ENCODE data around the gene HSP90AA1. TPM values are rescaled to one million over a fixed set of nuclear protein-coding genes. Genes with fewer than 3 reads are reported as not detected.

HSP90AA1 gene
- total RNA-seq, 1 experiment from 2014 or later: 1,931 TPM

DNA sequence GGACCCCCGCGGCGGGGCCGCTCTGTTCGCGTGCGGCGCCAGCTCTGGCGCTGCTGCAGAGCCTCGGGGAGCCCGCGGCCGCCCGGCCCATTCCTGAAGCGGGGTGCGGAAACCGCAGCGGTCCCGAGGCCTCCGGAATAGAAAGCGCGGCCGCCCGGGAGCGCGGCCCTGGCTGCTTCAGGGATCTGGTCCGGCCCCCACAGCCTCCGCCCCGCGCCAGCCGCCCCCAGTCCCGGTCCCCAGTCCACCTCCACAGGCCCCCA lies 204 bp downstream of the HSP90AA1 start:
- POLR2A ChIA-PET (ENCODE audit: unreplicated experiment): interaction anchor here (0.8 kb wide), 1 partner anchor 326 kb away, joined by 7 read pairs; no protein-coding TSS in a partner anchor
- Histone ChIP-seq H2AFZ (no peak overlapping the region), H3K4me3 (peak overlapping the region; percentile 89), H3K9me2 (ENCODE audit: insufficient read depth) (no peaks in the 10 kb centered on the region), H3K79me2 (ENCODE audit: low read depth) (peaks cover 62% of the 10 kb centered on the region), H3K27me3 (ENCODE audit: insufficient read depth, low read depth) (no peaks in the 10 kb centered on the region), H4K20me1 (ENCODE audit: insufficient read depth) (peaks cover 46% of the 10 kb centered on the region), H3K4me1 (replicated peaks; ENCODE audit: insufficient read depth) (peaks cover 46% of the 10 kb centered on the region), H3K36me3 (ENCODE audit: low read depth) (peaks cover 47% of the 10 kb centered on the region), H3K27ac (peak overlapping the region; percentile 70), H3F3A (ENCODE audit: insufficient read depth, low read depth) (peaks cover 53% of the 10 kb centered on the region), H3K4me2 (peak overlapping the region; percentile 88), H3K9me3 (ENCODE audit: insufficient read depth, low read depth) (no peaks in the 10 kb centered on the region)
- TF ChIP-seq EZH2 (IDR thresholded peaks at IDR 0.05; ENCODE audit: low read depth): no peak
- TF ChIP-seq, protein P1, sequence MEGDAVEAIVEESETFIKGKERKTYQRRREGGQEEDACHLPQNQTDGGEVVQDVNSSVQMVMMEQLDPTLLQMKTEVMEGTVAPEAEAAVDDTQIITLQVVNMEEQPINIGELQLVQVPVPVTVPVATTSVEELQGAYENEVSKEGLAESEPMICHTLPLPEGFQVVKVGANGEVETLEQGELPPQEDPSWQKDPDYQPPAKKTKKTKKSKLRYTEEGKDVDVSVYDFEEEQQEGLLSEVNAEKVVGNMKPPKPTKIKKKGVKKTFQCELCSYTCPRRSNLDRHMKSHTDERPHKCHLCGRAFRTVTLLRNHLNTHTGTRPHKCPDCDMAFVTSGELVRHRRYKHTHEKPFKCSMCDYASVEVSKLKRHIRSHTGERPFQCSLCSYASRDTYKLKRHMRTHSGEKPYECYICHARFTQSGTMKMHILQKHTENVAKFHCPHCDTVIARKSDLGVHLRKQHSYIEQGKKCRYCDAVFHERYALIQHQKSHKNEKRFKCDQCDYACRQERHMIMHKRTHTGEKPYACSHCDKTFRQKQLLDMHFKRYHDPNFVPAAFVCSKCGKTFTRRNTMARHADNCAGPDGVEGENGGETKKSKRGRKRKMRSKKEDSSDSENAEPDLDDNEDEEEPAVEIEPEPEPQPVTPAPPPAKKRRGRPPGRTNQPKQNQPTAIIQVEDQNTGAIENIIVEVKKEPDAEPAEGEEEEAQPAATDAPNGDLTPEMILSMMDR (conservative IDR thresholded peaks at IDR 0.05): no peak
- intact Hi-C loops (cut with micrococcal nuclease; ENCODE audit: unreplicated experiment): loop anchor here (2.0 to 10.0 kb wide), 3 partner anchors 52 to 1248 kb away; partner anchors contain the start of genes EIF5 and WDR20
- no peak for DNase-seq
- CTCF ChIA-PET: no interaction called here
- no TSS peak for BruUV-seq (replicated peaks)

DNA sequence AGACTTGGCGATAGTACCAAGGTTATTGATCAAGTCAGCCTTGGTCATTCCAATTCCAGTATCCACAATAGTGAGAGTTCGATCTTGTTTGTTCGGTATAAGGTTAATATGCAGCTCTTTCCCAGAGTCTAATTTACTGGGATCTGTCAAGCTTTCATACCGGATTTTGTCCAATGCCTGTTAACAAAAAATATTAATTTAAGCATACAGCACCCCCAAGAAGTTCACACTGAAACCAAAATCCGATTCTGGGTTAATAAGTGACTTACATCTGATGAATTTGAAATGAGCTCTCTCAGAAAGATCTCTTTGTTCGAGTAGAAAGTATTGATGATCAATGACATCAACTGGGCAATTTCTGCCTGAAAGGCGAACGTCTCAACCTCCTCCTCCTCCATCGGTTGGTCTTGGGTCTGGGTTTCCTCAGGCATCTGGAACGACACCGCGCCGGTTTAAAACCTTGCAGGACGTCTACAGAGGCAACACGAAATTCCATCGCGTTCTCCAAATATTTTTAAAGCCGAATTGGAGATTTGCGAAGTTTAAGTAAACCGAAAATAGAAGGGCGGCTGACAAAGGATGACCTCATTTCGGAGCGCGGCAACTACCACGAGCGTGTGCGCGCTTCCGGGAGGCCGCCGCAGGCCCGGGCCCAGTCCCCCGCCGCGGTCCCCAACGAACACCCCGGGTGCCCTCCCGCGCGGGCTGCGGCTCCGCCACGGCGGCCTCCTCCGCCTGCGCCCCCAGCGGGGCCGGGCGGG lies 716 bp downstream of the HSP90AA1 start:
- POLR2A ChIA-PET (ENCODE audit: unreplicated experiment): interaction anchor here (0.6 to 0.8 kb wide), 3 partner anchors 14 to 325 kb away, joined by 6 to 8 read pairs (median 7); no protein-coding TSS in a partner anchor
- peak overlapping the region; percentile 88 for H3K4me2 ChIP-seq
- peaks cover 52% of the 10 kb centered on the region for H3K36me3 ChIP-seq (ENCODE audit: low read depth)
- no TSS peak for BruUV-seq (replicated peaks)
- H3F3A ChIP-seq (ENCODE audit: insufficient read depth, low read depth): peaks cover 58% of the 10 kb centered on the region
- H3K27ac ChIP-seq: peak overlapping the region; percentile 70
- intact Hi-C loops (cut with micrococcal nuclease; ENCODE audit: unreplicated experiment): loop anchor here (2.0 to 10.0 kb wide), 3 partner anchors 53 to 1249 kb away; partner anchors contain the start of genes EIF5 and WDR20
- peaks cover 67% of the 10 kb centered on the region for H3K79me2 ChIP-seq (ENCODE audit: low read depth)
- no peaks in the 10 kb centered on the region for H3K9me2 ChIP-seq (ENCODE audit: insufficient read depth)
- TF ChIP-seq EZH2 (IDR thresholded peaks at IDR 0.05; ENCODE audit: low read depth): no peak
- TF ChIP-seq, protein P1 (conservative IDR thresholded peaks at IDR 0.05): 0 out of 2 replicates have a peak, but pooled peaks have one; percentile 14
- peaks cover 50% of the 10 kb centered on the region for H4K20me1 ChIP-seq (ENCODE audit: insufficient read depth)
- H3K9me3 ChIP-seq (ENCODE audit: insufficient read depth, low read depth): no peaks in the 10 kb centered on the region
- no peak for DNase-seq
- no peaks in the 10 kb centered on the region for H3K27me3 ChIP-seq (ENCODE audit: insufficient read depth, low read depth)
- H3K4me3 ChIP-seq: peak overlapping the region; percentile 89
- CTCF ChIA-PET: interaction anchor here (0.6 kb wide), 1 partner anchor 113 kb away, joined by 3 read pairs; no protein-coding TSS in a partner anchor
- H3K4me1 ChIP-seq (replicated peaks; ENCODE audit: insufficient read depth): peaks cover 51% of the 10 kb centered on the region
- H2AFZ ChIP-seq: 0 out of 2 replicates have a peak overlapping the region, but pooled peaks have one; percentile 3

- Histone ChIP-seq H3K27me3 (ENCODE audit: insufficient read depth, low read depth) (no peaks in the 10 kb centered on the region), H3K4me3 (peak overlapping the region; percentile 89), H3K79me2 (ENCODE audit: low read depth) (peaks cover 72% of the 10 kb centered on the region), H3K9me2 (ENCODE audit: insufficient read depth) (no peaks in the 10 kb centered on the region), H3K4me2 (peak overlapping the region; percentile 88), H3K4me1 (replicated peaks; ENCODE audit: insufficient read depth) (peaks cover 55% of the 10 kb centered on the region), H3K9me3 (ENCODE audit: insufficient read depth, low read depth) (no peaks in the 10 kb centered on the region), H3F3A (ENCODE audit: insufficient read depth, low read depth) (peaks cover 64% of the 10 kb centered on the region), H2AFZ (no peak overlapping the region), H3K27ac (peak overlapping the region; percentile 70), H4K20me1 (ENCODE audit: insufficient read depth) (peaks cover 56% of the 10 kb centered on the region), H3K36me3 (ENCODE audit: low read depth) (peaks cover 58% of the 10 kb centered on the region)
- TF ChIP-seq EZH2 (IDR thresholded peaks at IDR 0.05; ENCODE audit: low read depth): no peak
- TF ChIP-seq, protein P1 (conservative IDR thresholded peaks at IDR 0.05): no peak
- TSS peak; percentile 43 for BruUV-seq (replicated peaks)
- ChIA-PET POLR2A (ENCODE audit: unreplicated experiment) (interaction anchor here (0.6 kb wide), 3 partner anchors 13 to 219 kb away, joined by 6 to 8 read pairs (median 6); no protein-coding TSS in a partner anchor), CTCF (interaction anchor here (0.6 to 0.7 kb wide), 2 partner anchors 112 to 1052 kb away, joined by 3 read pairs; no protein-coding TSS in a partner anchor)
- peak in 1 of 2 experiments; percentile 34 for DNase-seq
- intact Hi-C loops (cut with micrococcal nuclease; ENCODE audit: unreplicated experiment): loop anchor here (10.0 kb wide), 1 partner anchor 1249 kb away; the partner anchor contains the start of gene EIF5
These were observed 1.4 kb downstream of the HSP90AA1 start for GRCh38 chr14:102085488-102085887.
